Loucy (cell line): ENCODE results near the gene PALLD.

ENCODE experiments used
- H2AFZ ChIP-seq: fragments of 200-600 bp; sonication (generic); 2 replicates; pipeline ENCODE4 v1.6.0; 2016; ENCODE audit warnings: antibody characterized with exemption, mild to moderate bottlenecking, low read length, moderate library complexity
- H3F3A ChIP-seq: fragments of 200-600 bp; 2 replicates; pipeline ENCODE4 v1.6.0; 2016; ENCODE audit warnings: antibody characterized with exemption, low read depth, mild to moderate bottlenecking
- H3K27me3 ChIP-seq: fragments of 200-600 bp; sonication (generic); 2 replicates; pipeline ENCODE4 v1.6.1; 2014; ENCODE audit warnings: low read length, mild to moderate bottlenecking; ENCODE audit not compliant: insufficient read depth, poor library complexity, severe bottlenecking
- H3K36me3 ChIP-seq: fragments of 200-600 bp; sonication (generic); 2 replicates; pipeline ENCODE4 v1.6.1; 2016; ENCODE audit warnings: low read length; ENCODE audit not compliant: insufficient read depth
- H3K4me1 ChIP-seq: fragments of 200-600 bp; sonication (generic); 2 replicates; pipeline ENCODE4 v1.5.1; 2014; ENCODE audit warnings: low read length, mild to moderate bottlenecking; ENCODE audit not compliant: insufficient read depth, poor library complexity, severe bottlenecking
- H3K4me2 ChIP-seq: fragments of 200-600 bp; sonication (generic); 2 replicates; pipeline ENCODE4 v1.6.0; 2014; ENCODE audit warnings: antibody characterized with exemption, low read length, low read depth, mild to moderate bottlenecking; ENCODE audit not compliant: poor library complexity, severe bottlenecking
- H3K4me3 ChIP-seq: fragments of 200-600 bp; sonication (generic); 2 replicates; pipeline ENCODE4 v1.5.1; 2014; ENCODE audit warnings: low read length, mild to moderate bottlenecking, mixed read lengths; ENCODE audit not compliant: poor library complexity, severe bottlenecking
- H3K79me2 ChIP-seq: fragments of 200-600 bp; sonication (generic); 2 replicates; pipeline ENCODE4 v1.6.1; 2014; ENCODE audit warnings: low read length; ENCODE audit not compliant: insufficient read depth
- H3K9ac ChIP-seq: fragments of 200-600 bp; sonication (generic); 2 replicates; pipeline ENCODE4 v1.6.0; 2014; ENCODE audit warnings: mild to moderate bottlenecking, low read depth, low read length, moderate library complexity; ENCODE audit not compliant: poor library complexity, severe bottlenecking
- H3K9me2 ChIP-seq: fragments of 200-600 bp; sonication (generic); replicated peaks from 2 replicates; pipeline ENCODE4 v1.6.1; 2016; ENCODE audit warnings: low read depth, low read length, mixed read lengths
- H3K9me3 ChIP-seq: fragments of 200-600 bp; sonication (generic); 2 replicates; pipeline ENCODE4 v1.6.1; 2014; ENCODE audit warnings: mild to moderate bottlenecking, antibody characterized with exemption, low read length, low read depth; ENCODE audit not compliant: insufficient read depth
- H4K20me1 ChIP-seq: fragments of 200-600 bp; sonication (generic); 2 replicates; pipeline ENCODE4 v1.6.0; 2014; ENCODE audit warnings: antibody characterized with exemption, low read length, mild to moderate bottlenecking; ENCODE audit not compliant: insufficient read depth, poor library complexity, severe bottlenecking
- CTCF ChIP-seq: fragments of 200-600 bp; sonication (generic); conservative IDR thresholded peaks from 2 replicates; pipeline ENCODE4 v1.5.1; 2014; ENCODE audit warnings: mild to moderate bottlenecking, antibody characterized with exemption, low read length
- EZH2phosphoT487 ChIP-seq: fragments of 200-600 bp; IDR thresholded peaks from 2 replicates; pipeline ENCODE4 v1.6.1; 2018; ENCODE audit warnings: antibody characterized with exemption, mild to moderate bottlenecking, moderate library complexity, borderline replicate concordance

Gene PALLD

GRCh38 chr4:168521721-168522120 is 24.9 kb downstream of the PALLD start:
- H2AFZ ChIP-seq = no peak overlapping the region
- H3K4me3 ChIP-seq = no peak overlapping the region
- H3K9me3 ChIP-seq = no peaks in the 10 kb centered on the region
- no peak overlapping the region for H3K9ac ChIP-seq
- no peaks in the 10 kb centered on the region for H3K79me2 ChIP-seq
- peaks cover 8% of the 10 kb centered on the region for H3K4me1 ChIP-seq
- no peaks in the 10 kb centered on the region for H3K36me3 ChIP-seq
- no peak for TF ChIP-seq CTCF
- TF ChIP-seq EZH2phosphoT487 = no peak
- no peaks in the 10 kb centered on the region for H4K20me1 ChIP-seq
- no peak overlapping the region for H3K4me2 ChIP-seq
- no peaks in the 10 kb centered on the region for H3K9me2 ChIP-seq
- no peaks in the 10 kb centered on the region for H3K27me3 ChIP-seq
- no peaks in the 10 kb centered on the region for H3F3A ChIP-seq

- H3K4me1 ChIP-seq = peaks cover 8% of the 10 kb centered on the region
- no peaks in the 10 kb centered on the region for H4K20me1 ChIP-seq
- H3K4me2 ChIP-seq = no peak overlapping the region
- no peak overlapping the region for H2AFZ ChIP-seq
- no peak overlapping the region for H3K4me3 ChIP-seq
- no peaks in the 10 kb centered on the region for H3K79me2 ChIP-seq
- no peak overlapping the region for H3K9ac ChIP-seq
- no peaks in the 10 kb centered on the region for H3K9me2 ChIP-seq
- H3K9me3 ChIP-seq = no peaks in the 10 kb centered on the region
- H3K36me3 ChIP-seq = no peaks in the 10 kb centered on the region
- TF ChIP-seq EZH2phosphoT487 = no peak
- no peak for TF ChIP-seq CTCF
- H3F3A ChIP-seq = no peaks in the 10 kb centered on the region
- H3K27me3 ChIP-seq = no peaks in the 10 kb centered on the region
Observed at GRCh38 chr4:168522356-168522755, 25.5 kb downstream of the PALLD start.

- Histone ChIP-seq H3K9me2 (no peaks in the 10 kb centered on the region), H3K36me3 (no peaks in the 10 kb centered on the region), H2AFZ (no peak overlapping the region), H3K27me3 (no peaks in the 10 kb centered on the region), H4K20me1 (no peaks in the 10 kb centered on the region), H3K4me3 (no peak overlapping the region), H3K4me2 (no peak overlapping the region), H3K79me2 (no peaks in the 10 kb centered on the region), H3K9ac (no peak overlapping the region), H3K9me3 (no peaks in the 10 kb centered on the region), H3K4me1 (peaks cover 8% of the 10 kb centered on the region), H3F3A (no peaks in the 10 kb centered on the region)
- TF ChIP-seq EZH2phosphoT487 (no peak), CTCF (no peak)
Observed at GRCh38 chr4:168522829-168523489, 26.1 kb downstream of the PALLD start.
